GM23248 (cell line): ENCODE data around the gene MARCHF3. TPM values are rescaled to one million over a fixed set of nuclear protein-coding genes. Genes with fewer than 3 reads are reported as not detected.
A peak's percentile ranks its signal among the peaks of the same experiment; 100 is the strongest.
"Not testable (repeated sequence)": the region's sequence is repeated elsewhere in the genome, so short reads cannot be mapped to it uniquely, and the experiment has no call there.

Experiments used
- DNase-seq: peaks from one replicate; pipeline ENCODE4 v3.0.0-alpha.2; 2015
- H2AFZ ChIP-seq: fragments of 200-600 bp; sonication (generic); 2 replicates; pipeline ENCODE4 v1.6.1; 2016; ENCODE audit warnings: antibody characterized with exemption
- H3F3A ChIP-seq: fragments of 200-600 bp; sonication (generic); 2 replicates; pipeline ENCODE4 v1.6.1; 2016; ENCODE audit warnings: mild to moderate bottlenecking, antibody characterized with exemption, mixed run types; ENCODE audit not compliant: insufficient read depth
- H3K27ac ChIP-seq: fragments of 200-600 bp; sonication (generic); 2 replicates; pipeline ENCODE4 v1.5.1; 2016; ENCODE audit warnings: mild to moderate bottlenecking
- H3K27me3 ChIP-seq: fragments of 200-600 bp; sonication (generic); replicated peaks from 2 replicates; pipeline ENCODE4 v1.6.1; 2016; ENCODE audit warnings: mild to moderate bottlenecking; ENCODE audit not compliant: insufficient read depth
- H3K36me3 ChIP-seq: fragments of 200-600 bp; sonication (generic); 2 replicates; pipeline ENCODE4 v1.6.1; 2016; ENCODE audit warnings: low read depth, mild to moderate bottlenecking
- H3K4me1 ChIP-seq: fragments of 200-600 bp; sonication (generic); 2 replicates; pipeline ENCODE4 v1.6.1; 2016; ENCODE audit warnings: mild to moderate bottlenecking; ENCODE audit not compliant: insufficient read depth
- H3K4me2 ChIP-seq: fragments of 200-600 bp; sonication (generic); one replicate; pipeline ENCODE4 v1.6.1; 2016; ENCODE audit warnings: mild to moderate bottlenecking; ENCODE audit not compliant: unreplicated experiment
- H3K4me3 ChIP-seq: fragments of 200-600 bp; sonication (generic); 2 replicates; pipeline ENCODE4 v1.5.1; 2016; ENCODE audit warnings: mild to moderate bottlenecking
- H3K79me2 ChIP-seq: fragments of 200-600 bp; sonication (generic); 2 replicates; pipeline ENCODE4 v1.6.1; 2016; ENCODE audit warnings: mild to moderate bottlenecking; ENCODE audit not compliant: insufficient read depth
- H3K9ac ChIP-seq: fragments of 200-600 bp; sonication (generic); 2 replicates; pipeline ENCODE4 v1.6.1; 2016; ENCODE audit warnings: mild to moderate bottlenecking
- H3K9me2 ChIP-seq: fragments of 200-600 bp; sonication (generic); 2 replicates; pipeline ENCODE4 v1.6.1; 2016; ENCODE audit warnings: mixed run types, mild to moderate bottlenecking, moderate library complexity; ENCODE audit not compliant: insufficient read depth
- H3K9me3 ChIP-seq: fragments of 200-600 bp; sonication (generic); one replicate; pipeline ENCODE4 v1.6.1; 2017; ENCODE audit warnings: low read depth
- H4K20me1 ChIP-seq: fragments of 200-600 bp; sonication (generic); 2 replicates; pipeline ENCODE4 v1.6.0; 2016; ENCODE audit not compliant: insufficient read depth
- EZH2 ChIP-seq: fragments of 200-600 bp; sonication (generic); IDR thresholded peaks from 2 replicates; pipeline ENCODE4 v1.6.1; 2018; ENCODE audit warnings: antibody characterized with exemption, mild to moderate bottlenecking; ENCODE audit not compliant: insufficient read depth, poor library complexity, severe bottlenecking
- EZH2phosphoT487 ChIP-seq: fragments of 200-600 bp; sonication (generic); IDR thresholded peaks from 2 replicates; pipeline ENCODE4 v1.6.1; 2018; ENCODE audit warnings: antibody characterized with exemption, moderate library complexity, mild to moderate bottlenecking, low read depth; ENCODE audit not compliant: insufficient read depth
- WGBS, 2 experiments: methylation state at CpG; one replicate each; pipeline ENCODE4 v1.1.6; 2015 to 2017; ENCODE audit warnings: low lambda C conversion rate in 2 of 2, low coverage in 1 of 2; ENCODE audit errors: missing lambda C conversion rate in 2 of 2; 5-methylcytosine and 5-hydroxymethylcytosine counted together
- in situ Hi-C: fragments of 300-500 bp; cut with MboI; formaldehyde crosslinking; loops from 2 replicates; pipeline ENCODE4 v1.15.0; 2020
- polyA plus RNA-seq: library from polyadenylated mRNA; unstranded; fragments of >200 nt; fragmentation: Nextera tagmentation; extraction: Ambion mirVana; gene quantifications from 2 replicates; pipeline ENCODE4 v1.2.1, GENCODE V29; 2016
- total RNA-seq: library from RNA; depleted of rRNA; stranded (reverse); fragments of >200 nt; shearing (Covaris generic); gene quantifications from 2 replicates; pipeline ENCODE4 v1.2.3, GENCODE V29; 2014

The MARCHF3 gene
- total and polyA plus RNA-seq, 2 experiments from 2014 or later: 3.8 to 5.8 TPM

- no peaks in the 10 kb centered on the region for H3K79me2 ChIP-seq
These were observed 21.9 kb downstream of the MARCHF3 start for GRCh38 chr5:127008300-127008975.

GRCh38 chr5:127007522-127007921 is 22.8 kb downstream of the MARCHF3 start:
- Histone ChIP-seq H3K27me3 (no peaks in the 10 kb centered on the region), H3K4me2 (no peak overlapping the region), H3K9me3 (no peaks in the 10 kb centered on the region), H4K20me1 (no peaks in the 10 kb centered on the region), H3K27ac (no peak overlapping the region), H3K79me2 (no peaks in the 10 kb centered on the region), H3K9ac (no peak overlapping the region), H3K4me1 (peaks cover 38% of the 10 kb centered on the region), H3K4me3 (no peak overlapping the region), H3K36me3 (no peaks in the 10 kb centered on the region), H3F3A (peaks cover 31% of the 10 kb centered on the region), H2AFZ (no peak overlapping the region), H3K9me2 (no peaks in the 10 kb centered on the region)
- in situ Hi-C loops: no loop called here
- TF ChIP-seq EZH2 (no peak), EZH2phosphoT487 (no peak)
- DNase-seq: no peak
- WGBS, 2 experiments: 98 to 100% methylated on average over 1 of the region's 1 CpG

More at GRCh38 chr5:127008300-127008975, 21.9 kb downstream of the MARCHF3 start:
- H3F3A ChIP-seq: peaks cover 36% of the 10 kb centered on the region
- H3K4me2 ChIP-seq: no peak overlapping the region
- H3K4me1 ChIP-seq: peaks cover 43% of the 10 kb centered on the region
- in situ Hi-C loops: no loop called here
- no peaks in the 10 kb centered on the region for H3K36me3 ChIP-seq
- DNase-seq: no peak
- TF ChIP-seq EZH2: no peak
- no peak for TF ChIP-seq EZH2phosphoT487
- H4K20me1 ChIP-seq: no peaks in the 10 kb centered on the region
- 58 to 63% methylated on average over 6 of the region's 6 CpGs for WGBS, 2 experiments
- H3K9me3 ChIP-seq: no peaks in the 10 kb centered on the region
- no peaks in the 10 kb centered on the region for H3K27me3 ChIP-seq
- H3K4me3 ChIP-seq: no peak overlapping the region
- no peak overlapping the region for H2AFZ ChIP-seq
- no peaks in the 10 kb centered on the region for H3K9me2 ChIP-seq
- no peak overlapping the region for H3K9ac ChIP-seq
- no peak overlapping the region for H3K27ac ChIP-seq

GRCh38 chr5:127006744-127007143 is 23.6 kb downstream of the MARCHF3 start:
- peak overlapping the region; percentile 73 for H2AFZ ChIP-seq
- TF ChIP-seq EZH2 (no peak), EZH2phosphoT487 (no peak)
- H3K4me1 ChIP-seq: peaks cover 38% of the 10 kb centered on the region
- no peaks in the 10 kb centered on the region for H3K36me3 ChIP-seq
- H3K9me3 ChIP-seq: no peaks in the 10 kb centered on the region
- whole genome bisulfite sequencing, 2 experiments: 28% methylated on average over 5 of the region's 5 CpGs
- peak overlapping the region; percentile 21 for H3K9ac ChIP-seq
- no peaks in the 10 kb centered on the region for H3K79me2 ChIP-seq
- H3K4me2 ChIP-seq: peak overlapping the region; percentile 61
- H3K27me3 ChIP-seq: no peaks in the 10 kb centered on the region
- in situ Hi-C loops: no loop called here
- no peaks in the 10 kb centered on the region for H4K20me1 ChIP-seq
- H3K27ac ChIP-seq: no peak overlapping the region; the same call in 1 of the 2 replicates
- DNase-seq: peak; percentile 45
- H3K4me3 ChIP-seq: peak overlapping the region; percentile 37
- peaks cover 31% of the 10 kb centered on the region for H3F3A ChIP-seq
- H3K9me2 ChIP-seq: no peaks in the 10 kb centered on the region

DNA sequence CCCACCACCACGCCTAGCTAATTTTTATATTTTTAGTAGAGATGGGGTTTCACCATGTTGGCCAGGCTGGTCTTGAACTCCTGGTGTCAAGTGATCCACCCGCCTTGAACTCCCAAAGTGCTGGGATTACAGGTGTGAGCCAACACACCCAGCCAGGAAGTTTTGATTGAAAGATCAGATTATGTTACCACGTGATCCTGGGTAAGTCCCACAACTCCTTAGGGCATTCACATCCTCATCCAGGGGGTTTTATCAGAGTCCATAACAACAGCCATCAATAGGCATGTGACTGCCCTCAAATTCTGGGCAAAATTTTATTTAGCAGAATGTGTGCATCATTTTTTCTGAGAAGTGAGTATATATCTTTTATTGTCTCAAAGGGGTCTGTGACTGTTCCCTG is 25.1 kb downstream of the MARCHF3 start:
- WGBS, 2 experiments: 89 to 90% methylated on average over 3 of the region's 3 CpGs
- H4K20me1 ChIP-seq, H3K4me2 ChIP-seq, in situ Hi-C loops, H3K4me3 ChIP-seq, H3K9me2 ChIP-seq, H3K27me3 ChIP-seq, H3K27ac ChIP-seq, H3K36me3 ChIP-seq, H3K79me2 ChIP-seq, H3K9ac ChIP-seq, DNase-seq, H3K9me3 ChIP-seq, H2AFZ ChIP-seq: not testable (repeated sequence)
- Histone ChIP-seq H3K4me1 (peaks cover 33% of the 10 kb centered on the region), H3F3A (peaks cover 26% of the 10 kb centered on the region)
